NCI-H2029 treated with DMSO at 0.1 percent for 48 hours (cell line): Measurements from ENCODE around the gene SLC4A3.
"Not testable (repeated sequence)": the region's sequence is repeated elsewhere in the genome, so short reads cannot be mapped to it uniquely, and the experiment has no call there.

Source experiments
- DNase-seq: peaks from one replicate; lab custom pipeline; 2025; lab: John Stamatoyannopoulos, UW

SLC4A3 gene

GRCh38 chr2:219679041-219679440, 51.6 kb downstream of the SLC4A3 start:
- DNase-seq = no peak

GRCh38 chr2:219679571-219679970, 52.1 kb downstream of the SLC4A3 start:
- DNase-seq = no peak

GRCh38 chr2:219680958-219681693, 53.7 kb downstream of the SLC4A3 start:
- DNase-seq = no peak

GRCh38 chr2:219681694-219682300, 54.4 kb downstream of the SLC4A3 start:
- no peak for DNase-seq

GRCh38 chr2:219683474-219683873, 56.0 kb downstream of the SLC4A3 start:
- DNase-seq = not testable (repeated sequence)

- DNase-seq = peak; percentile 40
Measured at GRCh38 chr2:219684721-219685689, 57.6 kb downstream of the SLC4A3 start.

- DNase-seq = no peak
Measured at GRCh38 chr2:219687272-219687671, 59.8 kb downstream of the SLC4A3 start.

GRCh38 chr2:219687882-219688559, 60.6 kb downstream of the SLC4A3 start:
- DNase-seq = no peak

GRCh38 chr2:219688560-219689445, 61.4 kb downstream of the SLC4A3 start:
- no peak for DNase-seq

- DNase-seq = peak; percentile 14
Measured at GRCh38 chr2:219689676-219690628, 62.5 kb downstream of the SLC4A3 start.

GRCh38 chr2:219691571-219691970, 64.1 kb downstream of the SLC4A3 start:
- DNase-seq = no peak
